GM18519 (cell line): ENCODE measurements around the gene OASL.

Source experiments
- ATAC-seq: cut with Tn5 transposase; IDR thresholded peaks from one replicate; pipeline ENCODE4 v1.9.1; 2021; ENCODE audit warnings: mild to moderate bottlenecking, moderate library complexity; ENCODE audit not compliant: unreplicated experiment, low FRiP score

Gene OASL

GRCh38 chr12:120972870-120973543, 66.0 kb downstream of the OASL start:
- no peak for ATAC-seq

GRCh38 chr12:120971299-120972180, 67.5 kb downstream of the OASL start:
- no peak for ATAC-seq

DNA sequence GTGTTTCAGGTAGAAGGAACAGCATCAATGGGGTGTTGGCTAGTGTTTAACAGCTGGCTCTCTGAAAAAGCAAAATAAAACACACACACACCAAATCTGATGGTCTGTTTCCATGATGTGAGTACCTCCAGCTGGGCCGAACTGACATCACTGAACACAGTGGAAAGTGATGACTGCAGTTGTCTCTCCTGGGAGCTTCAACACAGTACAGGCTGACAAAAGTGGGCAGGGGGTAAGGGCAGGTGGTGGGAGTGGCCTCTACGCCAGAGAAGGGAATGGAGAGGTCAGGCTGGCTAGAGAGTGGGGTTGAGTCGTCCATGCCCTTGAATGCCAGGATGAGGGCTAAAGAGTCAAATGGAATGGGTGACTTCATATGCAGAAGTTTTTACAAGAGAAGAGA, 68.7 kb downstream of the OASL start:
- no peak for ATAC-seq
